ENCODE measurements around the gene DCLK1.
"Not testable (repeated sequence)": the region's sequence is repeated elsewhere in the genome, so short reads cannot be mapped to it uniquely, and the experiment has no call there.

DCLK1 gene

GRCh38 chr13:36108342-36108741, 22.8 kb downstream of the DCLK1 start:
- H3K27ac ChIP-seq = no peak overlapping the region

GRCh38 chr13:36107521-36107920, 23.7 kb downstream of the DCLK1 start:
- Histone ChIP-seq H3K9ac (no peak overlapping the region), H3K4me1 (no peaks in the 10 kb centered on the region), H3K4me2 (no peak overlapping the region), H3K27me3 (no peaks in the 10 kb centered on the region), H3K4me3 (no peak overlapping the region), H3K9me3 (no peaks in the 10 kb centered on the region), H3K27ac (no peak overlapping the region), H3K36me3 (no peaks in the 10 kb centered on the region), H4K20me1 (no peaks in the 10 kb centered on the region)
- no peak for TF ChIP-seq Cebpa-rat (IDR thresholded peaks at IDR 0.05)

More at GRCh38 chr13:36108342-36108741, 22.8 kb downstream of the DCLK1 start:
- no peak overlapping the region for H3K4me3 ChIP-seq
- H3K36me3 ChIP-seq = no peaks in the 10 kb centered on the region
- H4K20me1 ChIP-seq = no peaks in the 10 kb centered on the region
- H3K27me3 ChIP-seq = no peaks in the 10 kb centered on the region
- H3K9me3 ChIP-seq = no peaks in the 10 kb centered on the region
- TF ChIP-seq Cebpa-rat (IDR thresholded peaks at IDR 0.05) = no peak
- H3K4me2 ChIP-seq = no peak overlapping the region
- no peak overlapping the region for H3K9ac ChIP-seq
- no peaks in the 10 kb centered on the region for H3K4me1 ChIP-seq

GRCh38 chr13:36105726-36106125, 25.5 kb downstream of the DCLK1 start:
- no peak for TF ChIP-seq Cebpa-rat (IDR thresholded peaks at IDR 0.05)

GRCh38 chr13:36102721-36103120, 28.5 kb downstream of the DCLK1 start:
- Histone ChIP-seq H3K27me3 (no peaks in the 10 kb centered on the region), H3K27ac (no peak overlapping the region), H3K4me2 (no peak overlapping the region), H3K9ac (no peak overlapping the region), H3K4me3 (no peak overlapping the region), H3K9me3 (no peaks in the 10 kb centered on the region), H3K36me3 (no peaks in the 10 kb centered on the region), H3K4me1 (no peaks in the 10 kb centered on the region), H4K20me1 (no peaks in the 10 kb centered on the region)
- no peak for TF ChIP-seq Cebpa-rat (IDR thresholded peaks at IDR 0.05)

More at GRCh38 chr13:36105726-36106125, 25.5 kb downstream of the DCLK1 start:
- Histone ChIP-seq H3K4me1 (no peaks in the 10 kb centered on the region), H3K36me3 (no peaks in the 10 kb centered on the region), H3K27ac (no peak overlapping the region), H3K4me2 (no peak overlapping the region), H3K9ac (no peak overlapping the region), H4K20me1 (no peaks in the 10 kb centered on the region), H3K4me3 (no peak overlapping the region), H3K27me3 (no peaks in the 10 kb centered on the region), H3K9me3 (no peaks in the 10 kb centered on the region)

- not testable (repeated sequence) for H3K4me3 ChIP-seq, H3K4me2 ChIP-seq, H3K27ac ChIP-seq, H3K27me3 ChIP-seq, H3K4me1 ChIP-seq, H3K9ac ChIP-seq, H4K20me1 ChIP-seq, H3K36me3 ChIP-seq, H3K9me3 ChIP-seq
These were observed 29.3 kb downstream of the DCLK1 start for GRCh38 chr13:36101907-36102306.

- H4K20me1 ChIP-seq = no peaks in the 10 kb centered on the region
- no peak overlapping the region for H3K27ac ChIP-seq
- TF ChIP-seq Cebpa-rat (IDR thresholded peaks at IDR 0.05) = no peak
- H3K9me3 ChIP-seq = no peaks in the 10 kb centered on the region
- no peak overlapping the region for H3K4me3 ChIP-seq
- no peaks in the 10 kb centered on the region for H3K36me3 ChIP-seq
- H3K27me3 ChIP-seq = no peaks in the 10 kb centered on the region
- H3K9ac ChIP-seq = no peak overlapping the region
- H3K4me2 ChIP-seq = no peak overlapping the region
- H3K4me1 ChIP-seq = no peaks in the 10 kb centered on the region
These were observed 30.0 kb downstream of the DCLK1 start for GRCh38 chr13:36101157-36101556.

GRCh38 chr13:36098080-36098479, 33.1 kb downstream of the DCLK1 start:
- Histone ChIP-seq H3K4me2 (no peak overlapping the region), H3K9ac (no peak overlapping the region), H3K27ac (no peak overlapping the region), H3K36me3 (no peaks in the 10 kb centered on the region), H3K9me3 (no peaks in the 10 kb centered on the region), H3K4me3 (no peak overlapping the region), H3K4me1 (no peaks in the 10 kb centered on the region), H3K27me3 (no peaks in the 10 kb centered on the region), H4K20me1 (no peaks in the 10 kb centered on the region)
- no peak for TF ChIP-seq Cebpa-rat (IDR thresholded peaks at IDR 0.05)

GRCh38 chr13:36096461-36097416, 34.4 kb downstream of the DCLK1 start:
- Histone ChIP-seq H3K27me3 (no peaks in the 10 kb centered on the region), H3K36me3 (no peaks in the 10 kb centered on the region), H3K4me2 (no peak overlapping the region), H3K9me3 (no peaks in the 10 kb centered on the region), H3K4me1 (no peaks in the 10 kb centered on the region), H3K4me3 (no peak overlapping the region), H3K9ac (no peak overlapping the region), H4K20me1 (no peaks in the 10 kb centered on the region), H3K27ac (no peak overlapping the region)
- no peak for TF ChIP-seq Cebpa-rat (IDR thresholded peaks at IDR 0.05)

GRCh38 chr13:36094478-36094877, 36.7 kb downstream of the DCLK1 start:
- Histone ChIP-seq H4K20me1 (no peaks in the 10 kb centered on the region), H3K9me3 (no peaks in the 10 kb centered on the region), H3K27ac (no peak overlapping the region), H3K4me2 (no peak overlapping the region), H3K9ac (no peak overlapping the region), H3K4me3 (no peak overlapping the region), H3K27me3 (no peaks in the 10 kb centered on the region), H3K4me1 (no peaks in the 10 kb centered on the region), H3K36me3 (no peaks in the 10 kb centered on the region)
- no peak for TF ChIP-seq Cebpa-rat (IDR thresholded peaks at IDR 0.05)

- TF ChIP-seq Cebpa-rat (IDR thresholded peaks at IDR 0.05) = no peak
- Histone ChIP-seq H3K4me2 (no peak overlapping the region), H4K20me1 (no peaks in the 10 kb centered on the region), H3K9ac (no peak overlapping the region), H3K4me3 (no peak overlapping the region), H3K36me3 (no peaks in the 10 kb centered on the region), H3K4me1 (no peaks in the 10 kb centered on the region), H3K27ac (no peak overlapping the region), H3K9me3 (no peaks in the 10 kb centered on the region), H3K27me3 (no peaks in the 10 kb centered on the region)
These were observed 40.6 kb downstream of the DCLK1 start for GRCh38 chr13:36090592-36090991.
